DND-41 (cell line): ENCODE measurements around the gene PNPLA2.

Source experiments
- ATAC-seq: fragments of 200-7000 bp; cut with Tn5 transposase; 3 replicates; pipeline ENCODE4 v1.9.1; 2021; ENCODE audit warnings: low read depth; ENCODE audit not compliant: insufficient read depth
- DNase-seq: peaks from one replicate; pipeline ENCODE4 v3.0.0-alpha.2; 2020
- H2AFZ ChIP-seq: 2 replicates; pipeline ENCODE4 v1.6.0; 2012; ENCODE audit warnings: low read depth, low read length
- H3K27ac ChIP-seq: 2 replicates; pipeline ENCODE4 v1.5.1; 2012; ENCODE audit warnings: low read length, inconsistent platforms
- H3K27me3 ChIP-seq: fragments of 200-600 bp; sonication (generic); 2 replicates; pipeline ENCODE4 v1.6.0; 2012; ENCODE audit warnings: low read length, mild to moderate bottlenecking, inconsistent platforms; ENCODE audit not compliant: insufficient read depth, poor library complexity
- H3K36me3 ChIP-seq: 2 replicates; pipeline ENCODE4 v1.5.1; 2012; ENCODE audit warnings: low read length, inconsistent platforms; ENCODE audit not compliant: insufficient read depth
- H3K4me1 ChIP-seq: 2 replicates; pipeline ENCODE4 v1.5.1; 2012; ENCODE audit warnings: mild to moderate bottlenecking, low read length; ENCODE audit not compliant: insufficient read depth
- H3K4me2 ChIP-seq: 2 replicates; pipeline ENCODE4 v1.6.0; 2012; ENCODE audit warnings: mild to moderate bottlenecking, moderate library complexity, low read length, inconsistent platforms; ENCODE audit not compliant: insufficient read depth
- H3K4me3 ChIP-seq, 2 experiments: fragments of 200-600 bp in 1 of 2; shearing (Covaris generic) in 1 of 2; 2 replicates each; pipeline ENCODE4 v1.5.1; 2012 to 2016; ENCODE audit warnings: inconsistent platforms in 2 of 2, low read length in 2 of 2, mild to moderate bottlenecking in 2 of 2, low read depth in 1 of 2, moderate library complexity in 1 of 2
- H3K79me2 ChIP-seq: 2 replicates; pipeline ENCODE4 v1.6.0; 2012; ENCODE audit warnings: low read length, inconsistent platforms; ENCODE audit not compliant: insufficient read depth
- H3K9ac ChIP-seq: 2 replicates; pipeline ENCODE4 v1.6.0; 2012; ENCODE audit warnings: low read depth, mild to moderate bottlenecking, inconsistent platforms, low read length, moderate library complexity
- H3K9me3 ChIP-seq: 2 replicates; pipeline ENCODE4 v1.5.1; 2012; ENCODE audit warnings: low read length, moderate library complexity, mild to moderate bottlenecking, inconsistent platforms; ENCODE audit not compliant: insufficient read depth, severe bottlenecking
- H4K20me1 ChIP-seq: 2 replicates; pipeline ENCODE4 v1.6.0; 2012; ENCODE audit warnings: low read length; ENCODE audit not compliant: insufficient read depth
- CTCF ChIP-seq: IDR thresholded peaks from 2 replicates; pipeline ENCODE4 v1.5.1; 2012; ENCODE audit warnings: borderline replicate concordance, low read length, moderate library complexity, mild to moderate bottlenecking; ENCODE audit not compliant: poor library complexity, severe bottlenecking; ENCODE audit errors: extremely low read depth
- EZH2 ChIP-seq: IDR thresholded peaks from 3 replicates; pipeline ENCODE4 v1.6.1; 2012; ENCODE audit warnings: borderline replicate concordance, low read depth, mild to moderate bottlenecking, moderate library complexity, low read length, inconsistent platforms; ENCODE audit not compliant: severe bottlenecking

The PNPLA2 gene

GRCh38 chr11:816433-816779 lies 2.3 kb upstream of the PNPLA2 start:
- Histone ChIP-seq H3K4me3 (no peak overlapping the region), H3K36me3 (peaks cover 32% of the 10 kb centered on the region), H3K9me3 (no peaks in the 10 kb centered on the region), H3K4me2 (no peak overlapping the region), H2AFZ (no peak overlapping the region), H3K27me3 (no peaks in the 10 kb centered on the region), H3K9ac (no peak overlapping the region), H4K20me1 (peaks cover 44% of the 10 kb centered on the region), H3K4me1 (peaks cover 38% of the 10 kb centered on the region), H3K79me2 (peaks cover 28% of the 10 kb centered on the region), H3K27ac (no peak overlapping the region)
- DNase-seq (no peak), ATAC-seq (no peak)
- no peak for TF ChIP-seq EZH2
- no peak for TF ChIP-seq CTCF

DNA sequence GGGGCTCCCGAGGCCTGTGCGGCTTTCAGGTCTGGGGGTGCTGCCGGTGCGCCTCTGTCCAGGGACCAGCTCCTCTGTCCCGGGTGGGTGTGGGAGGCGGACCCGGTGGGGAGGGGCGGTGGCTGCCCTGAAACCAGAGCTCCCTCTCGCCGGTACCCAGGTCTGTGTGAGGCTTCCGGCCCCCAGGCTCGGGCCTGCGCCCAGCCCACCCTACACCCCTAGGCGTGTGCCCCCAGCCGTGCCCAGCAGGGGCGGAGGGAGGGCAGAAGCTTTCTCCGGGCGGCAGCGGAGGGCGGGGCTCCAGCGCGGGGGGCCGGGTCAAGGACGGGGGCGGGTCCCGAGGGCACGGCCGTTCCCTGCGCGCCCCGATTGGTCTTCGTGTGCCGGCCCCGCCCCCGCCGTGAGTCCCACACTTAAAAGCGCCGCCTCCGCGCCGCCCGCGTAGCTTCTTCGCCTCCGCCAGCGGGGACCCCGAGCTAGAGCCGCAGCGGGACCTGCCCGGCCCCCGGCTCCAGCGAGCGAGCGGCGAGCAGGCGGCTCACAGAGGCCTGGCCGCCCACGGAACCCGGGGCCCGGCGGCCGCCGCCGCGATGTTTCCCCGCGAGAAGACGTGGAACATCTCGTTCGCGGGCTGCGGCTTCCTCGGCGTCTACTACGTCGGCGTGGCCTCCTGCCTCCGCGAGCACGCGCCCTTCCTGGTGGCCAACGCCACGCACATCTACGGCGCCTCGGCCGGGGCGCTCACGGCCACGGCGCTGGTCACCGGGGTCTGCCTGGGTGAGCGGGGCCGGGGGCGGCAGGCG lies 616 bp downstream of the PNPLA2 start:
- Histone ChIP-seq H3K36me3 (peaks cover 27% of the 10 kb centered on the region), H3K9ac (peak overlapping the region; percentile 92), H3K27ac (peak overlapping the region; percentile 76), H3K4me1 (peaks cover 26% of the 10 kb centered on the region), H3K27me3 (no peaks in the 10 kb centered on the region), H3K4me2 (peak overlapping the region; percentile 100), H4K20me1 (peaks cover 30% of the 10 kb centered on the region), H3K4me3 (peak overlapping the region; percentile 74 to 87), H2AFZ (peak overlapping the region; percentile 64), H3K9me3 (no peaks in the 10 kb centered on the region), H3K79me2 (peaks cover 23% of the 10 kb centered on the region)
- ATAC-seq: peak; percentile 76
- TF ChIP-seq EZH2 (no peak), CTCF (peak; percentile 28)
- DNase-seq: peak; percentile 93

- H3K4me2 ChIP-seq: peak overlapping the region; percentile 100
- H3K27ac ChIP-seq: peak overlapping the region; percentile 76
- H4K20me1 ChIP-seq: peaks cover 32% of the 10 kb centered on the region
- peaks cover 26% of the 10 kb centered on the region for H3K4me1 ChIP-seq
- peak; percentile 74 for ATAC-seq
- H3K79me2 ChIP-seq: peaks cover 23% of the 10 kb centered on the region
- H3K9ac ChIP-seq: peak overlapping the region; percentile 92
- peak overlapping the region; percentile 74 to 87 for H3K4me3 ChIP-seq
- H3K36me3 ChIP-seq: peaks cover 34% of the 10 kb centered on the region
- peak; percentile 92 for DNase-seq
- no peak for TF ChIP-seq CTCF
- TF ChIP-seq EZH2: no peak
- no peaks in the 10 kb centered on the region for H3K27me3 ChIP-seq
- H3K9me3 ChIP-seq: no peaks in the 10 kb centered on the region
- peak overlapping the region; percentile 58 for H2AFZ ChIP-seq
These were observed 1.4 kb downstream of the PNPLA2 start for GRCh38 chr11:819943-820649.
